ENCODE measurements around the gene SNRPA1.
"Not testable (repeated sequence)": the region's sequence is repeated elsewhere in the genome, so short reads cannot be mapped to it uniquely, and the experiment has no call there.

SNRPA1 gene

GRCh38 chr15:101293122-101293521 is 1.9 kb downstream of the SNRPA1 start:
- no peak for DNase-seq

GRCh38 chr15:101288905-101289513 is 6.0 kb downstream of the SNRPA1 start:
- DNase-seq: peak; percentile 75

GRCh38 chr15:101287342-101287741 is 7.7 kb downstream of the SNRPA1 start:
- DNase-seq: not testable (repeated sequence)

- DNase-seq: no peak
Observed at GRCh38 chr15:101286471-101287114, 8.5 kb downstream of the SNRPA1 start.

GRCh38 chr15:101283931-101284330 is 11.1 kb downstream of the SNRPA1 start:
- DNase-seq: no peak

GRCh38 chr15:101280007-101280406 is 15.0 kb downstream of the SNRPA1 start:
- no peak for DNase-seq

GRCh38 chr15:101277943-101278564 is 17.0 kb downstream of the SNRPA1 start:
- DNase-seq: peak; percentile 69

GRCh38 chr15:101277038-101277822 is 17.8 kb downstream of the SNRPA1 start, which contains the start of gene SELENOS:
Gene SELENOS, minus strand, starts transcription at chr15:101277485. Its CDS starts 68 bp downstream, at chr15:101277417.
- peak; percentile 93 for DNase-seq

GRCh38 chr15:101276501-101277037 is 18.5 kb downstream of the SNRPA1 start:
- peak; percentile 59 for DNase-seq

- no peak for DNase-seq
Observed at GRCh38 chr15:101275018-101275417, 20.0 kb downstream of the SNRPA1 start.

GRCh38 chr15:101273534-101273933 is 21.5 kb downstream of the SNRPA1 start:
- DNase-seq: no peak

- peak; percentile 69 for DNase-seq
Observed at GRCh38 chr15:101272584-101272983, 22.5 kb downstream of the SNRPA1 start.

- DNase-seq: peak; percentile 13
Observed at GRCh38 chr15:101269479-101270223, 25.4 kb downstream of the SNRPA1 start.

- no peak for DNase-seq
Observed at GRCh38 chr15:101267320-101268104, 27.5 kb downstream of the SNRPA1 start.

- no peak for DNase-seq
Observed at GRCh38 chr15:101266787-101267186, 28.3 kb downstream of the SNRPA1 start.

- no peak for DNase-seq
Observed at GRCh38 chr15:101266034-101266433, 29.0 kb downstream of the SNRPA1 start.

- no peak for DNase-seq
Observed at GRCh38 chr15:101264911-101265641, 30.0 kb downstream of the SNRPA1 start.

GRCh38 chr15:101264011-101264410 is 31.0 kb downstream of the SNRPA1 start:
- DNase-seq: no peak

GRCh38 chr15:101262551-101262950 is 32.5 kb downstream of the SNRPA1 start:
- DNase-seq: no peak

- DNase-seq: peak; percentile 76
Observed at GRCh38 chr15:101258238-101259144, 36.6 kb downstream of the SNRPA1 start.

Measured in NCI-H82 (cell line).